COLO668 (cell line): ENCODE results near the gene CBS.
"Not testable (repeated sequence)": the region's sequence is repeated elsewhere in the genome, so short reads cannot be mapped to it uniquely, and the experiment has no call there.

Experiments used
- DNase-seq: peaks from one replicate; lab custom pipeline; 2025; ENCODE audit not compliant: unreplicated experiment; lab: John Stamatoyannopoulos, UW

CBS gene

DNA sequence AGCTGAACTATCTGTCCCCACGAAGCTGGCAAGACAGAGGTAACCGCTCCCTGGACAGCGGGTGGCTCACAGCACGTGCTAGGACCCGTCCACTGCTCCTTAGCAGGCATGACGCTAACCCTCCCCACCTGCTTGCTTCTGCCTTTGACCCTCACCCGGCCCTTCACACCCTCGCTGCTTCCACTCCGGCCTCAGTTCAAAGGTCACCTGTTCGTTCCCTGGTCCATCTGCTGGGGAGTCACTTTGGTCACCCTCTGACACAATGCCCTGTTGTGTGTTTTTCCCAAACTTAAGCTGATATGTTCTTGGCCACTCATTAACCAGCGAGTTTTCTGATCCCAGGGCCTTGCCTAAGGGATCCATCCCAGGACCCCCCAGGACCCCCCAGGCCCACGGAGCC, 7.6 kb downstream of the CBS start:
- not testable (repeated sequence) for DNase-seq

DNA sequence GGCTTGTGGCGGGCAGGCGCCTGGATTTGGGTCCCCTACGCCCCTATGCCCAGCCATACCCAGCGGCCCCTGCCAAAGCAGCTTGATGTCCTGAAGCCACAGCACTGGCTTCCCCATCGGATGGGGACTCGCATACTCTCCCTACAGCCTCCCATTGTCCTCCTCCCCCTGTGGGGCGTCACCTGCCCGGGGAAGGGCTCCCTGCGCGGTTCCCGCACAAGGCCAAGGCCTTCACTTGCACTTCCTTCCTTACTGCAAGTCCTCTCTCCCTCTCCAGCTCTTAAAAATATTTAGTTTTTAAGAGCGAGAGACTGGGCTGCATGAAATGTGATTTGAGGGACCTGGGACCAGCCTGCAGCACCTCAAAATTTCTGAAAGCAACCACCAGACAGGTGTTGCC, 8.9 kb downstream of the CBS start:
- not testable (repeated sequence) for DNase-seq

- not testable (repeated sequence) for DNase-seq
Observed at GRCh38 chr21:43065991-43066390, 9.6 kb downstream of the CBS start.

GRCh38 chr21:43064265-43064917, 11.2 kb downstream of the CBS start:
- not testable (repeated sequence) for DNase-seq

- not testable (repeated sequence) for DNase-seq
Observed at GRCh38 chr21:43062955-43063664, 12.5 kb downstream of the CBS start.

DNA sequence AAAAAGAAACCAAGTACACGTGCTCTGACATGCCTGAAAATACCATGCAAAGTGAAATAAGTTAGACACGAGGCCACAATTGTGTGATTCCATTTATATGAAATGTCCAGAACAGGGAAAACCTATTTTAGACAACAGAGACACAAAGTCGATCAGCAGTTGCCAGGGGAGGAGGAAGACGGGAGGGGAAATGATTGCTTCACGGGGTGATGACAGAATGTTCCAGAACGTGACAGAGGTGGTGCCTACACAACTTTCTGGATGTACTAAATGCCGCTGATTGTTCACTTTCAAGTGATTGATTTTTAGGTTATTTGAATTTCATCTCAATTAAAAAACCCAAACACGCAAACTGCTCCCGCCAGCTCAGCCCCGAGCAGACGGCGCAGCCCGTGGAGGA, 22.5 kb downstream of the CBS start:
- not testable (repeated sequence) for DNase-seq

- peak; percentile 55 for DNase-seq
Observed at GRCh38 chr21:43045876-43046821, 29.5 kb downstream of the CBS start.

GRCh38 chr21:43045165-43045875, 30.3 kb downstream of the CBS start:
- not testable (repeated sequence) for DNase-seq

GRCh38 chr21:43044547-43044946, 31.1 kb downstream of the CBS start:
- DNase-seq: peak; percentile 40

- not testable (repeated sequence) for DNase-seq
Observed at GRCh38 chr21:43043291-43043690, 32.3 kb downstream of the CBS start.

- not testable (repeated sequence) for DNase-seq
Observed at GRCh38 chr21:43042169-43042568, 33.5 kb downstream of the CBS start.

DNA sequence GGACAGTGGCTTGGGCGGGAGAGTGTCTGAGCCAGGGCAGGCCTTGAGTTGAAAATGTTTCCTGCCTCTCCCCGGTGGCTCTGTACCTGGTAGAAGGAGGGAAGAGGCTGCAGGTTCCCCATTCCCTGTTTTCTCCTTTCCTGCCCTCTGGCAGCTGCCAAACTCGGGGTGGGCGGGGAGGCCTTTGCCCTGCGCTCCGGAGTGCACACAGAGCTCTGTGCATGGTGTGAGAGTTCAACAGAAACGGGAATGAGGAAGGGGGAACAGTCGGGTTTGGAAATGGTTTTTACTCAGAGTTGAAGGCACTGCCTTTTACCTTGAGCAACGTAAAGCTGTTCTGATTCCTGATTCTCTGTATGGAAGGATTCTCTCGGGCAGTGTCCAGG, 37.0 kb downstream of the CBS start:
- DNase-seq: not testable (repeated sequence)

- not testable (repeated sequence) for DNase-seq
Observed at GRCh38 chr21:43037918-43038658, 37.5 kb downstream of the CBS start.

DNA sequence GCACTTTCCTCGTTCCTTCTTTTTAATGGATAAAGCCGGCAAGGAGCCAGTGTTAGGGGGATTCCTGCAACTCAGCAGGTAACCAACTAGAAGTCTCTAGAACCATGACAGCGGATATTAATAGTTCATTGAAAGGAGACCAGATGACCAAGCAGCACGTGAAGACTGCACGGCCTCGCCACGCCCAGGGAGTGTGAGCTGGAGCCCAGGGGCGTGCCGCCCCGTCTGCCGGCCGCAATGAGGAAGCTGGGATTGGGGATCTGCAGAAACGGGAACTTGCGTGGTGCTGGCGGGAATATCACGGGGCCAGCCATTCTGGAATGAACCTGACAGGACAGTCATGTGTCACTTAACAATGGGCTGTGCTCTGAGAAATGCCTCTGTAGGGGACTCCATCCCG, 38.7 kb downstream of the CBS start:
- DNase-seq: not testable (repeated sequence)

GRCh38 chr21:43034826-43035225, 40.8 kb downstream of the CBS start:
- DNase-seq: no peak

- no peak for DNase-seq
Observed at GRCh38 chr21:43034101-43034500, 41.5 kb downstream of the CBS start.

DNA sequence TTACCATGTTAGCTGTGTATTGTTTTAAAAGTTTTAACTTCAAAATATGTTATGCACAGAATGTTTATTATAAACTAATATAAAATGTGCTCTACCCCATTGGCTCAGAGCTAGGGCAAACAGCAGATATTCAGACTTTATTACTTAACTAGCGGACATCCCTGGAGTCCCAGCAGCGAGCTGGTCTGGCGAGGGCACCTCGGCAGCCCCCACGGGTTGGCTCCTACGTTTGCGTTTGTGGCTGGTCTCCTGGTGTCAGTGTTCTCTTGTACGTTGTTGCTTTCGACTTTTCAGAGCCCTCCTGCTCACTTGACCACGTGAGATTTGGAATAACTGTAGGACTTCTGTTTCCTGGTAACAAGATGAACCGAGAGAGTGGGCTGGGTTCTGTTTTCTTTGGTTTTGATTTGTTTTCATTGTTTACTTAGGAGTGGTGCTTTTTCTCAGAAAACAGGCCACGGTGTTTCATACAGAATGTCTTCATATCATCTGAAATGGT, 44.5 kb downstream of the CBS start:
- DNase-seq: no peak

DNA sequence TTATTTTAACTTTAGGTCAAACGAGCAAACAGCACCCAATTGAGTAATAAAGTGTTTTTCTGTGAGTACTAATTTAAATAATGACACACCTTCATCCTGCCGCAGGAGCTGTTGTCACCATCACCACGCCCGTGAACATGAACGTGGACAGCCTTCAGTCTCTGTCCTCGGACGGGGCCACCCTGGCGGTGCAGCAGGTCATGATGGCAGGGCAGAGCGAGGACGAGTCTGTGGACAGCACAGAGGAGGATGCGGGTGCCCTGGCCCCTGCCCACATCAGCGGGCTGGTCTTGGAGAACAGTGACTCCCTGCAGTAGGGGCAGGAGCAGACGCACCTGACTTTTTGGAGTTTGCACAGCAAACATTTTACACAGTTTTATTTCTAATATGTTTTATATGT, 45.9 kb downstream of the CBS start:
- no peak for DNase-seq

DNA sequence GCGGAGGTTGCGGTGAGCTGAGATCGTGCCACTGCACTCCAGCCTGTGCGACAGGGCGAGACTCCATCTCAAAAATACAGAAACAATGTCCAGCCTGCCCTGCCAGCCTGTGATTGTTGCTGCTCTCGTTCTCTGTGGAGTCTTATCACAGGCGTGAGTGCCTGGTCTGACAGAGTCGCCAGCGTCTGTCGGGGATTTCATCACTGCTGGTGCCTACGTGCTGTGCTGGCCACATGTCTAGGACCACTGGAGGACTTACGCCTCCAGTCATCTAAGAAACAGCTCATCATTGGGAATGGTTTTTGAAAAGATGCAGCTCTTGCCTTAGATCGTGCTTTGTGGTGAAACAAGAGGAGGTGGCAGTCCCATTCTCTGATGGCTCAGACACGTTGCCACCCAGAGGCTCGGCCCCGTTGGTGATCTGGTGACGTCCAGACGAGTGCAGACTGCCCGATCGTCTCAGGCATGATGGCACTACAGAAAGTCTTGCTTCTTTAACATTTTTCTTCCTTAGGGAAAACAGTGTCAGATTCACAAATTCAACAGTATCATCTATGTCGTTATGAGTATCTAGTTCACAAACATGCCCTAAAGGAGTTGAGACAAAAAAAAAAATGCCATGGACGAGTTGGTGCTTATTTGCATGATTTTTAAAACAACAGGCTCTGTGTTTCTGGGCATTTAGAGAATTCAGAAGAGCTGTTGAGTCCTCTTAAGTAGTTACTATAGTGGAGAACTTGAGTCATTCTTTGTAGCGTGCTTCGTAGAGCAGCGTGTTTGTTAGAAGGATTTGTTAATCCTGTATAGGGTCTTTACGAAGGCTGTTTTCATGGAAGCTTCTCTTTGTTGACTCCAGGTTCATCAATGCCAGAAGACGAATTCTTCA, 47.5 kb downstream of the CBS start:
- no peak for DNase-seq
